Skeletal muscle tissue (tissue), 4 donors: Measurements from ENCODE around the gene TIMM10. TPM values are rescaled to one million over a fixed set of nuclear protein-coding genes. Genes with fewer than 3 reads are reported as not detected.

Experiments
- H3K27ac ChIP-seq: one replicate; pipeline ENCODE4 v1.7.0; 2013; ENCODE audit warnings: mild to moderate bottlenecking, low read depth, low read length, inconsistent platforms
- H3K27me3 ChIP-seq, 3 donors: one replicate each; pipeline ENCODE4 v1.7.0; 2013; ENCODE audit warnings: low read length in 3 of 3; ENCODE audit not compliant: control insufficient read depth in 3 of 3, insufficient read depth in 3 of 3
- H3K36me3 ChIP-seq, 3 donors: one replicate each; pipeline ENCODE4 v1.7.0; 2013; ENCODE audit warnings: low read length in 3 of 3; ENCODE audit not compliant: control insufficient read depth in 3 of 3, insufficient read depth in 3 of 3
- H3K4me1 ChIP-seq, 3 donors: one replicate each; pipeline ENCODE4 v1.7.0; 2013; ENCODE audit warnings: low read length in 3 of 3, mild to moderate bottlenecking in 3 of 3; ENCODE audit not compliant: control insufficient read depth in 3 of 3, insufficient read depth in 3 of 3
- H3K4me3 ChIP-seq, 3 donors: one replicate each; pipeline ENCODE4 v1.7.0; 2013; ENCODE audit warnings: low read length in 3 of 3
- H3K9ac ChIP-seq, 3 donors: one replicate each; pipeline ENCODE4 v1.7.0; 2013; ENCODE audit warnings: low read length in 3 of 3, mild to moderate bottlenecking in 3 of 3, moderate library complexity in 2 of 3, low read depth in 1 of 3
- H3K9me3 ChIP-seq, 3 donors: one replicate each; pipeline ENCODE4 v1.7.0; 2013; ENCODE audit warnings: low read length in 3 of 3; ENCODE audit not compliant: control insufficient read depth in 3 of 3
- total RNA-seq: library from RNA; depleted of rRNA; stranded (reverse); fragments of >200 nt; gene quantifications from one replicate; pipeline ENCODE4 v1.2.3, GENCODE V29; 2014
- donor health status: Osteomylitis.

The TIMM10 gene
- total RNA-seq, 1 donor from 2014 or later, result 64.2 TPM

DNA sequence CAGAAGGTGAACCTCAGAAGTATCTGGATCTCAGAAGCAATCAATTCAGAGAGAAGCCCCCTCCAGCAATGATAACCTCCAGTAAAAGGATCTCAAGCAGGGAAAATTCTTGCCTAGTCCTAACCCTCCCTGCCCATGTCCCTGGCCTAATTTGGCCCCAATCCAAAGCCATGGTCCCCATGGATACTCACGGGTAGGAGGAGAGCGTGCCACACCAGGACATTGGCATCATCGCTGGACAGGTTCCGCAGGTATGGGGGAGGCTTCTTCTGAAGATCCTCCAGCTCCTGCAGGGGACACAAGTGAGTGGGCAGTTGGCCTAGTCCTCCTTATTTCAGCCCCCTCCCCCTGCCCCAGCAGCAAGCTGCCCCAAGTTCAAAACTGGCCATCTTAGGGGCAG lies 29.6 kb upstream of the TIMM10 start:
- no peak overlapping the region for H3K27ac ChIP-seq
- peaks cover 3 to 20% (median 13%) of the 10 kb centered on the region in 3 donors for H3K36me3 ChIP-seq
- no peak overlapping the region for H3K4me3 ChIP-seq
- H3K9me3 ChIP-seq, result no peaks in the 10 kb centered on the region
- H3K4me1 ChIP-seq, result no peaks in the 10 kb centered on the region
- H3K9ac ChIP-seq, result no peak overlapping the region
- H3K27me3 ChIP-seq, result no peaks in the 10 kb centered on the region

DNA sequence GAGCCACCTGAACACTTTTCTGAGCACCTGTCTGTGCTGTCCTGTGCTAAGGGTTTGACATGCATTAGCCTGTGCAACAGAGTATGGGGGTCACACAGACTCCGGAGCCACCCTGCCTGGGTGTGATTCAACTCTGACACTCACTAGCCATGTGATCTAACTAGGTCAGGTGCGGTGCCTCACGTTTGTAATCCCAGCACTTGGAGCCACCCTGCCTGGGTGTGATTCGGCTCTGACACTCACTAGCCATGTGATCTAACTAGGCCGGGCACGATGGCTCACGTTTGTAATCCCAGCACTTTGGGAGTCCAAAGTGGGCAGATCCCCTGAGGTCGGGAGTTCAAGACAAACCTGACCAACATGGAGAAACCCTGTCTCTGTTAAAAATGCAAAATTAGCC lies 25.5 kb upstream of the TIMM10 start:
- no peak overlapping the region for H3K4me3 ChIP-seq
- H3K9me3 ChIP-seq, result no peaks in the 10 kb centered on the region
- H3K9ac ChIP-seq, result no peak overlapping the region
- H3K27ac ChIP-seq, result no peak overlapping the region
- peaks cover 20 to 54% (median 46%) of the 10 kb centered on the region in 3 donors for H3K36me3 ChIP-seq
- H3K4me1 ChIP-seq, result peaks cover 0 to 2% (median 0%) of the 10 kb centered on the region in 3 donors
- H3K27me3 ChIP-seq, result no peaks in the 10 kb centered on the region

GRCh38 chr11:57555393-57555792 lies 24.8 kb upstream of the TIMM10 start:
- peaks cover 0 to 2% (median 0%) of the 10 kb centered on the region in 3 donors for H3K4me1 ChIP-seq
- no peak overlapping the region for H3K27ac ChIP-seq
- H3K27me3 ChIP-seq, result no peaks in the 10 kb centered on the region
- H3K36me3 ChIP-seq, result peaks cover 24 to 59% (median 46%) of the 10 kb centered on the region in 3 donors
- no peak overlapping the region for H3K9ac ChIP-seq
- H3K9me3 ChIP-seq, result no peaks in the 10 kb centered on the region
- H3K4me3 ChIP-seq, result no peak overlapping the region

DNA sequence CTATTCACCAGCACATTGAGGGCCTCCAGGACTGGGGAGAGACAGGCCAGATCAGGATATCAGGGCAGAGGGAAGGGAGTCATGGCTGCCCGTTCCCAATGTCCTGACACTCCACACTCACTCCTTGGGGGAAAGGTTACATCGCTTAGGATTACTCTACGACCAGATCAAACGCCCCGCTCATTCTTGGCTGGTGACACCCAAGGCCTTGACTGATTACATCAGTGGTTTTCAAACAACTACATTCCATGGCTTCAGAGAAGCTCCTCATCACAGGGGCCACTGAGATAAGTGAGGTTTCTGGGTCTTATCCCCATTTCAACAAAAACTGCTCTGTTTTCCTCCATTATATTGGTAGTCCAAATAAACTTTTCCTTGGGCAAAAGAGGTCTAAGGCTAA lies 21.9 kb upstream of the TIMM10 start:
- no peak overlapping the region for H3K27ac ChIP-seq
- no peak overlapping the region for H3K4me3 ChIP-seq
- H3K9ac ChIP-seq, result no peak overlapping the region
- peaks cover under 1 to 6% (median 3%) of the 10 kb centered on the region in 3 donors for H3K4me1 ChIP-seq
- H3K36me3 ChIP-seq, result peaks cover 42 to 62% (median 45%) of the 10 kb centered on the region in 3 donors
- no peaks in the 10 kb centered on the region for H3K27me3 ChIP-seq
- no peaks in the 10 kb centered on the region for H3K9me3 ChIP-seq

DNA sequence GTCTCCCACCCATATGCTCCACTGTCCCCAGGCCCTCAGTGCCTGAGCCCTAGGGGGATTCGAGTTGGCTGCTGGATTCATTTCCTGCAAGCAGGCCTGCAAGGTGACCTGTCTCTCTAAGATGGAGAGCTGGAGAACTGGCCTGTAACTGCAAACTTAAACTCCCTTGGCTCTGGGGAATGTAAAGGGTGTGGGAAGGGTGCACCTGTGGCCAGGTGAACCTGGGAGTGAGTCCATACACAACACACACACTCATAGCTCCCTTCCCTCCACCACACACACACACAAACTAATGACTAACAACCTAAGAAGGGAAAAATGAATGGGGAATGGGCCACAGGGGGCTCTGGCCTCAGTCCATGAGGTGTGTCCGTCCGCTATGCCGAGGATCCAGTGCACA lies 21.4 kb upstream of the TIMM10 start:
- no peak overlapping the region for H3K27ac ChIP-seq
- no peaks in the 10 kb centered on the region for H3K27me3 ChIP-seq
- H3K36me3 ChIP-seq, result peaks cover 47 to 59% (median 50%) of the 10 kb centered on the region in 3 donors
- peaks cover 4 to 11% (median 8%) of the 10 kb centered on the region in 3 donors for H3K4me1 ChIP-seq
- H3K9me3 ChIP-seq, result no peaks in the 10 kb centered on the region
- H3K4me3 ChIP-seq, result no peak overlapping the region
- no peak overlapping the region for H3K9ac ChIP-seq

DNA sequence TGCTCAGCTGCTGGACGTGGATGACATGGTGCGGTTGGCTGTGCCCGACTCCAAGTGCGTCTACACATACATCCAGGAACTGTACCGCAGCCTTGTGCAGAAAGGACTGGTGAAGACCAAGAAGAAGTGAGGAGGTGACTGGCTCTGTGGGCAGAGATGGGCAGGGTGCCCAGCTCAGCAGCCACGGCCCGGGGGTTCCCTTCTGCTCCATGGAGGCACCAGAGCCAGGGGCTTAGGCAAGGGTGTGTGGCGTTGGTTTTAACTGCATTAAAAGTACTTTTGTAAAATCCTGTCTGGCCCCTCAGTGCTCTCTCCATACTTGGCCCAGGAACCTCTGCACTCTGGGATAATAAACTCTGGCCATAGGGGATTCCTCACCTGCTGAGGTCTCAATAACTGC lies 19.4 kb upstream of the TIMM10 start:
- Histone ChIP-seq H3K4me1 (peaks cover 4 to 12% (median 10%) of the 10 kb centered on the region in 3 donors), H3K9me3 (no peaks in the 10 kb centered on the region), H3K27me3 (no peaks in the 10 kb centered on the region), H3K27ac (no peak overlapping the region), H3K36me3 (peaks cover 45 to 59% (median 53%) of the 10 kb centered on the region in 3 donors), H3K9ac (no peak overlapping the region), H3K4me3 (no peak overlapping the region)

GRCh38 chr11:57547854-57548377 lies 17.4 kb upstream of the TIMM10 start:
- peak overlapping the region in 1 of 3 donors; percentile 50 for H3K9ac ChIP-seq
- peaks cover 29 to 60% (median 44%) of the 10 kb centered on the region in 3 donors for H3K36me3 ChIP-seq
- H3K27ac ChIP-seq, result no peak overlapping the region
- no peaks in the 10 kb centered on the region for H3K9me3 ChIP-seq
- H3K27me3 ChIP-seq, result no peaks in the 10 kb centered on the region
- H3K4me3 ChIP-seq, result no peak overlapping the region
- peaks cover 6 to 30% (median 26%) of the 10 kb centered on the region in 3 donors for H3K4me1 ChIP-seq

DNA sequence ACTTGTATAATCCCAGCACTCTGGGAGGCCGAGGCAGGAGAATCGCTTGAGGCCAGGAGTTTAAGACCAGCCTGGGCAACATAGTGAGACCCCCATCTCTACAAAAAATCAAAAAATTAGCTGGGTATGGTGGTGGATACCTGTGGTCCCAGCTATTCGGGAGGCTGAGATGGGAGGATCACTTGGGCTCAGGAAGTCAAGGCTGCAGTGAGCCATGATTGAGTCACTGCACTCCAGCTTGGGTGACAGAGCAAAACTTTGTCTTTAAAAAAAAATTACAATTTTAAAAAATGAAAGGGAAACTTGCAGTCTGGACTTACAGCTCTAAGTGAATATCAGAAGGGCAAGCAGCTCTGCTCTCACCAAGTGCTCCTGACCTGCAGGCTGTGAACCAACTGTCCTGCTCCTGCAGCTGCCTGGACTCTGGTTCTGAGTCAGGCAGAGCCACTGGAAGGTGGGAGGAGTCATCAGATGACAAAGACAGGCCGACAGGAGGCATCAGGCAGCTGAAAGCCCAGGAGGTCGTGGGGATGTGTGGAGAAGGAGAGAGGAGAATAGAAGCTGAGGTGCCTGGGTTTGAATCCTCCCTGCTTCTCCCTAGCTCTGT lies 16.4 kb upstream of the TIMM10 start:
- Histone ChIP-seq H3K4me1 (peaks cover 6 to 39% (median 31%) of the 10 kb centered on the region in 3 donors), H3K36me3 (peaks cover 20 to 62% (median 35%) of the 10 kb centered on the region in 3 donors), H3K27me3 (no peaks in the 10 kb centered on the region), H3K27ac (no peak overlapping the region), H3K4me3 (no peak overlapping the region), H3K9ac (peak overlapping the region in 1 of 3 donors; percentile 50), H3K9me3 (no peaks in the 10 kb centered on the region)

DNA sequence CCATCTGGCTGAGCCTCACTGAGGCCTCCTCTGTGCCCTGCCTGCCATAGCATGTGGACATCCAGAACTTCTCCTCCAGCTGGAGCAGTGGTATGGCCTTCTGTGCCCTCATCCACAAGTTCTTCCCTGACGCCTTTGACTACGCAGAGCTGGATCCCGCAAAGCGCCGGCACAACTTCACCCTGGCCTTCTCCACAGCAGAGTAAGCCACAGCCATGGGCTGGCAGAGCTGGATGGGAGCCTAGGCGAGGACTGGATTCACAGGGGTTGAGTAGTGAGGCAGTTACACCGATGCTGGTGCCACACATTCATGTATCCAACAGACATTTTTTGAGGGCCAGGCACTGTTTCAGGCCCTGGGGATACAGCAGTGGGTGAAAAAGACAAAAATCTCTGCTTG lies 15.9 kb upstream of the TIMM10 start:
- no peak overlapping the region for H3K27ac ChIP-seq
- no peak overlapping the region for H3K4me3 ChIP-seq
- no peaks in the 10 kb centered on the region for H3K9me3 ChIP-seq
- peaks cover 15 to 57% (median 30%) of the 10 kb centered on the region in 3 donors for H3K36me3 ChIP-seq
- no peaks in the 10 kb centered on the region for H3K27me3 ChIP-seq
- peaks cover 7 to 43% (median 35%) of the 10 kb centered on the region in 3 donors for H3K4me1 ChIP-seq
- H3K9ac ChIP-seq, result no peak overlapping the region

- no peak overlapping the region for H3K4me3 ChIP-seq
- no peaks in the 10 kb centered on the region for H3K9me3 ChIP-seq
- H3K27me3 ChIP-seq, result no peaks in the 10 kb centered on the region
- H3K9ac ChIP-seq, result peak overlapping the region in 1 of 3 donors; percentile 16
- H3K4me1 ChIP-seq, result peaks cover 13 to 49% (median 37%) of the 10 kb centered on the region in 3 donors
- H3K36me3 ChIP-seq, result peaks cover 12 to 54% (median 27%) of the 10 kb centered on the region in 3 donors
- H3K27ac ChIP-seq, result no peak overlapping the region
Observed at GRCh38 chr11:57545883-57546282, 15.3 kb upstream of the TIMM10 start.
